Activated CD4-positive, CD25-positive, alpha-beta regulatory T cell treated with anti-CD3 and anti-CD28 coated beads, Interleukin-2, amount 50 U/mL, for 72 hours (primary cell): ENCODE results near the gene IRF4.

ENCODE experiments used
- DNase-seq: peaks from one replicate; pipeline ENCODE4 v3.0.0; 2021

IRF4 gene

DNA sequence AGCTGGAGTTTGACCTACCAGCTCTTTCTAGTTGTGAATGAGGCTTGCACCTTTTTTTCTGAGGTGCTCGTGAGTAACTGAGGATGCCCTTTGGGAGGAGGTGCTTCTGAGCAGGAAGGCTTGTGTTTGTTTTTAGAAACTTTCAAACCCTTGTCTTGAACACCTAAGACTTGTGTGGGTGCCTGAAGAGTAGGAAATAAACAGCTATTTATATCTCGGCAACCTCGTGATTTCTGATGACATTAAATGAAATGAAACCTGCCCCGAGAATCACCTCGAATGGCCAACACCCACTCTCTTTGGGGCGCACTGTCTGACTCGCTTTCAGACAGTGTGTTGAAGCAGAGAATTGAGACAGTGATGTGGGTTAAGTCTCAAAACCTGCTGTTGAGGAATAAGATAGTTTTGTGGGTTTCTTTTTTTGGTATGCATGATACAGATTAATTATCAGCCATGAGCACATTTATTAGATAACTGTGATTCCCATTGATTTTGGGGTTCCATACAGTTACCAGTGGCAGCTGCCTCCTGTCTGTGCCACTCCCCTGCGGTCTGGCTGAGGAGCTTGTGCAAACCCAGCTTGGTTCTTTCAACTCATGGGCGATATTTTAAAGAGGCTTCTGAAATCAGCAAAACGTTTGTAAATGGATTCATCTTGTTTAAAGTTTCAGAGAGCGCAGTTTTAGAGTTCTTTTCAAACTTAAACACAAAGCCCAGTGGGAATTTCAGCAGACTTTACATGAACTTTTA is 8.4 kb downstream of the IRF4 start:
- DNase-seq: no peak

DNA sequence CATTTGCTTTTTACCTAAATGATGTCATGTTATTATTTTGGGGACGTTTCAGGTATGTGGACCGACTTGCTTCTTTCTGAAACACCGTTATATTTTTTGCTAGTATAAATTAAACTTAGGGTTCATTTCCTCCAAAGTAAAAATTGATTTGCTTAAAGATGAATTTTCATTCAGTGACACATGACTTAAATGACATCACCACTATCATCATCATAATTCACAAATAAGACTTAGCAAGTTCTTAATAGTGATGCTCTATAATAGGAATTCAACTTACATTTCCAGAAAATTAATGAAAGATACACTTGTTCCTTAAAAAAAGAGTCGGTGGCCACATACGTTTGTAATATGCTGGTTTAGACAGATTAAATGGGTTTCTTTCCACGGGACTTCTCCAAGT is 9.3 kb downstream of the IRF4 start:
- no peak for DNase-seq

DNA sequence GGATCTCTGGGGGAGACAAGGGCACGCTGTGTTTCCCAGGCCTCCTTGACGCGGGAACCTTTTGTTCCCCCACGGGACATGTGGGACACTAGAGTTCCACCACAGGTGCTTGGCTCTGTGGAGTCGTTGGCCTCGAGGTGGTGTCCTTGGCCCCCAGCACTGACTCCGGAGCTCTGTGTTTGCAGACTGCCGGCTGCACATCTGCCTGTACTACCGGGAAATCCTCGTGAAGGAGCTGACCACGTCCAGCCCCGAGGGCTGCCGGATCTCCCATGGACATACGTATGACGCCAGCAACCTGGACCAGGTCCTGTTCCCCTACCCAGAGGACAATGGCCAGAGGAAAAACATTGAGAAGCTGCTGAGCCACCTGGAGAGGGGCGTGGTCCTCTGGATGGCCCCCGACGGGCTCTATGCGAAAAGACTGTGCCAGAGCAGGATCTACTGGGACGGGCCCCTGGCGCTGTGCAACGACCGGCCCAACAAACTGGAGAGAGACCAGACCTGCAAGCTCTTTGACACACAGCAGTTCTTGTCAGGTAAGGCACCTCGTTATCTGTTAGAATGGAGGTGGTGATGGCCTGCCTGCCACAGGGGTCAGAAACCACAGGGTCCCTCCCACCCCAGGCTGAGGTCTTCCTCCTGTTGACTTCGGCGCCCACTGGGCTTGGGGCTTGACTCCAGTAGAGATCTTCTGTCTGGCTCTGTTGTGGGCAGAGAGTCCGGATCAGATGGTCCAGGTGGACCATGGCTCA is 9.9 kb downstream of the IRF4 start:
- DNase-seq: no peak

DNA sequence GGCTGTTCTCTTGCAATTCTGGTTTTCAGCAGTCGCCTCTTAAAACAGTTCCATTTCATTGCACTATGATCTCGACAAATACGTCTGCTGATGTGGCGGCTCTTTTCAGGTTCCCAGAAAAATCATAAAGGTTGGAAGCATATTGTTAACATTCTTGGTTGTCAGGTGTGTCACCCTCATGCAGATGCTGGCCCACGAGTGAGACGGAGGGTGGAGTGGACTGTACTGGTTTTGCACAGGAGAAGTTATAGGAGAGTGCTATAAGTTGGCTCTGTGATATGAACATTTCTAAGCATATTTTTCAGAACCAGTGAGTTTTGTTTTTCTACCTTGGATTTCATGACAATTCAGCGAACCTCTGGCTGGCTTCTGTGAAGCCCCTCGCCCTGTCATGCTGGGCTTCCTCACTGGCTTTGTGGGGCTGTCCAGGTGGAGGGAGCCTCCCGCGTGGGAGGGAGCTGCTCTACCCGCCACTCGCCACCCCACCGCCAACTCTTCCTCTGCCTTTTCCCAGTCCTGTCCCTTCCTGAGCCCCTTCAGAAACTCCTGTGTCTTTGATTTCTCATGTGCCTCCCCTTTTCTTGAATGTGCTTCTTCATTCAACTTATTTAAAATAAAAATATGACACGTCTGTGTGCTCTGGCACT is 10.6 kb downstream of the IRF4 start:
- no peak for DNase-seq

DNA sequence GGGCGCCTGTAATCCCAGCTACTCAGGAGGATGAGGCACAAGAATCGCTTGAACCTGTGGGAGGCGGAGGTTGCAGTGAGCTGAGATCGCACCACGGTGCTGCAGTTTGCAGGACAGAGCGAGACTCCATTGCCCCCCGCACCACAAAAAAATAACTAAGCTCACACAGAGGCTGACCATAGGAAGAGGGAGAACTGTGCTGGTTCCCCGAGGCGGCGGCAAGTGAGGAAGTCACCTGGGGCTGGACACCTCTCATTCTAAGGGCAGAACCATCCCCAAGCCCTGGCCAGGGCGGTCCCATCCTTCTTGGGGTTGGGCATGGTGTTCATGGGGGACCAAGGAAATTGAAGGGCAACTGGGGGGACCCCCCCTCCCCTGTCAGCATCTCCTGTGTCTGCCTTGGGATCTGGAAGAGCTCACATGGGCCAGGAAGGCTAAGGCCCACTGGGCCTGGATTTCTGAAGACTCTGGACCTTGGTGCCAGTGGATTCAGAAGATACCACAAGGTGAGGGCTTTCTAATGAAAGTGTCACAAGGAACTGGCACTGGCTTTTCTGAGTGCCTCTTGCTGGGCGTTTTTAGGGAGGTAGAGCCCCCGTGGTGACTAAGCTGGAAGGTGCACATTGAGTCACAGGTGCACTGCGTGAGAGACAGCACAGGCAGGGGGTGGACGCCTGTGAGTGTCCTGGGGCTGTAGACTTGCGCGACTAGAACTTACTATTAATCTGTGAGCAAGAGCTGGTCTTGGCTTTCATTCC is 11.5 kb downstream of the IRF4 start:
- DNase-seq: peak; percentile 66

DNA sequence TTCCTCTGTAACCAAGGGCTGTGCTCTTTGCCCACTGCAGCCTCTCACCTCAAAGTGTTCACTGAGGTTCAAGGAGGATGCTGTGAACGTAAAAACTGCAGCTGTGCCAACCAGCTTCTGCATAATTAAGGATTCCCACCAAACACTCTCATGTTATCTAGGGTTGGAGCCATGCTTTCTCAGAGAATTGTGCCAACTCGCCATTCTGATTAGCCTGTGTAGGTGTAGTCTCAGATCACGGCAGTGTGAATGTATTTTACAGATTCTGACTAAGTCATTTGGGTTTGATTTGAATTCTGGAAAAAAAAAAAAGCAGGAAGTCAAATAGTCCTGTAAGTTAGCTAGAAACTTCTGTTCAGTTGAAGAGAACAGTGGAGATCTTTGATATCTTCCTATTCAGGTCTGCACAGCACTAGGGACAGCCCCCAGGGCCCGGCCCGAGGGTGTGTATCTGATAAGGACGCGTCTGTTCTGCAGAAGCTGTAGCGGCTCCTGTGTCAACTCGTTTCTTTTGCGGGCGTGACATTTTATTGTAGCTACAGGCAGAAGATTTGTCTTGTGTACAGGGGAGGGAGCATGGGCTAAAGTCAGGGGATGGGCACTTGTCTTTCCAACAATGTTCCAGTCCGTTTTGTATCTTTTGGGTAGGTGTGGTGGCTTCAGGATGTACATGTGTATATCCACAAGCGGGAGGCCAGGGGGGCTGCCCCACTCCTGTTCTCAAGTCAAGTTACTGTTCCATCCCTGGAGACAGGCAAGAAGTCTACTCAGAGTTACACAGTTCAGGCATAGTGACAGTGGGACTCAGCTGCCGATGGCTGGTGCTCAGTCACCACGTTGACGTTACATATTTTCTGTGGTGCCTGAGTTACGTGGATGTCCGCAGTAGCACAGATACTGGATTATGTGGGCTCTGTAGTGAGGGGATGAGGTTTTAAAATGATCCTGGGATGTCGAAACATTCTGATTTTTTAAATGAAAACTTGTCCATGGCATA is 12.4 kb downstream of the IRF4 start:
- peak; percentile 72 for DNase-seq

DNA sequence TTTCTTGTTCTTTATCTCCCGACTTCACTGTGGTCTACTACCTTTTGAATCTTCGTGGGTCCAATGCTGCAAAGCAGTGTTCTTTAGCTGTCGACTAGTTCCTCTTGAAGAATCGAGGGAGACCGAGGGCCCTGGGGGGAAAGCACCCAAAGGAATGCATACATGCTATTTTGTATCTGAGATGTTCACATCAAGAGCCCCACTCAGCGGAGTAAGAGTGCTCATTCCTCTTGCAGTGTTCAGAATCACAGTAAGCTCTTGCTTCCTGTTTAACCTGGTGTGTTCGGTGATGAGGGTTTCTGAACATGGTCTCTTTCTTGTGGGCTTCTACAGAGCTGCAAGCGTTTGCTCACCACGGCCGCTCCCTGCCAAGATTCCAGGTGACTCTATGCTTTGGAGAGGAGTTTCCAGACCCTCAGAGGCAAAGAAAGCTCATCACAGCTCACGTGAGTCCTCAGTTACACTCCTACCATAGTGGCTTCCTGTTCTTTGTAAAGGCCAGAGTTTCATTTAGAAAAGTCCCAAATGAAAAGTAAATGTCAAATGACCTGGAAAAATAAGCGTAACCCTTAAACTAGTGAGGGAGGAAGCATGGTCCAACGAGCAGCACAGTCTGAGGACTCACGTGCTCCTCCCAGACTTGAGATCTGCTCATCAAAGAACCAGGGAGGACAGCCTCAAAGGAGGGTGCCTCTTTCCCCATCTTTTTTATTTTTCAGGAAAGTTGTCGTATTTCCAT is 13.3 kb downstream of the IRF4 start:
- DNase-seq: peak; percentile 35

DNA sequence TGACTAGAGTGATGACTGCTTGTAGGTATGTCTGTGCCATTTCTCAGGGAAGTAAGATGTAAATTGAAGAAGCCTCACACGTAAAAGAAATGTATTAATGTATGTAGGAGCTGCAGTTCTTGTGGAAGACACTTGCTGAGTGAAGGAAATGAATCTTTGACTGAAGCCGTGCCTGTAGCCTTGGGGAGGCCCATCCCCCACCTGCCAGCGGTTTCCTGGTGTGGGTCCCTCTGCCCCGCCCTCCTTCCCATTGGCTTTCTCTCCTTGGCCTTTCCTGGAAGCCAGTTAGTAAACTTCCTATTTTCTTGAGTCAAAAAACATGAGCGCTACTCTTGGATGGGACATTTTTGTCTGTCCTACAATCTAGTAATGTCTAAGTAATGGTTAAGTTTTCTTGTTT is 16.6 kb downstream of the IRF4 start:
- DNase-seq: no peak

DNA sequence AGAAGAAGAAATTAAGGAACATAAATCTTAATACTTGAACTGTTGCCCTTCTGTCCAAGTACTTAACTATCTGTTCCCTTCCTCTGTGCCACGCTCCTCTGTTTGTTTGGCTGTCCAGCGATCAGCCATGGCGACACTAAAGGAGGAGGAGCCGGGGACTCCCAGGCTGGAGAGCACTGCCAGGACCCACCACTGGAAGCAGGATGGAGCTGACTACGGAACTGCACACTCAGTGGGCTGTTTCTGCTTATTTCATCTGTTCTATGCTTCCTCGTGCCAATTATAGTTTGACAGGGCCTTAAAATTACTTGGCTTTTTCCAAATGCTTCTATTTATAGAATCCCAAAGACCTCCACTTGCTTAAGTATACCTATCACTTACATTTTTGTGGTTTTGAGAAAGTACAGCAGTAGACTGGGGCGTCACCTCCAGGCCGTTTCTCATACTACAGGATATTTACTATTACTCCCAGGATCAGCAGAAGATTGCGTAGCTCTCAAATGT is 17.1 kb downstream of the IRF4 start:
- DNase-seq: no peak

DNA sequence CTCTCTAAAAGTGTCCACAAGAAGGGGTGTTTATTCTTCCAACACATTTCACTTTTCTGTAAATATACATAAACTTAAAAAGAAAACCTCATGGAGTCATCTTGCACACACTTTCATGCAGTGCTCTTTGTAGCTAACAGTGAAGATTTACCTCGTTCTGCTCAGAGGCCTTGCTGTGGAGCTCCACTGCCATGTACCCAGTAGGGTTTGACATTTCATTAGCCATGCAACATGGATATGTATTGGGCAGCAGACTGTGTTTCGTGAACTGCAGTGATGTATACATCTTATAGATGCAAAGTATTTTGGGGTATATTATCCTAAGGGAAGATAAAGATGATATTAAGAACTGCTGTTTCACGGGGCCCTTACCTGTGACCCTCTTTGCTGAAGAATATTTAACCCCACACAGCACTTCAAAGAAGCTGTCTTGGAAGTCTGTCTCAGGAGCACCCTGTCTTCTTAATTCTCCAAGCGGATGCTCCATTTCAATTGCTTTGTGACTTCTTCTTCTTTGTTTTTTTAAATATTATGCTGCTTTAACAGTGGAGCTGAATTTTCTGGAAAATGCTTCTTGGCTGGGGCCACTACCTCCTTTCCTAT is 17.9 kb downstream of the IRF4 start:
- no peak for DNase-seq

DNA sequence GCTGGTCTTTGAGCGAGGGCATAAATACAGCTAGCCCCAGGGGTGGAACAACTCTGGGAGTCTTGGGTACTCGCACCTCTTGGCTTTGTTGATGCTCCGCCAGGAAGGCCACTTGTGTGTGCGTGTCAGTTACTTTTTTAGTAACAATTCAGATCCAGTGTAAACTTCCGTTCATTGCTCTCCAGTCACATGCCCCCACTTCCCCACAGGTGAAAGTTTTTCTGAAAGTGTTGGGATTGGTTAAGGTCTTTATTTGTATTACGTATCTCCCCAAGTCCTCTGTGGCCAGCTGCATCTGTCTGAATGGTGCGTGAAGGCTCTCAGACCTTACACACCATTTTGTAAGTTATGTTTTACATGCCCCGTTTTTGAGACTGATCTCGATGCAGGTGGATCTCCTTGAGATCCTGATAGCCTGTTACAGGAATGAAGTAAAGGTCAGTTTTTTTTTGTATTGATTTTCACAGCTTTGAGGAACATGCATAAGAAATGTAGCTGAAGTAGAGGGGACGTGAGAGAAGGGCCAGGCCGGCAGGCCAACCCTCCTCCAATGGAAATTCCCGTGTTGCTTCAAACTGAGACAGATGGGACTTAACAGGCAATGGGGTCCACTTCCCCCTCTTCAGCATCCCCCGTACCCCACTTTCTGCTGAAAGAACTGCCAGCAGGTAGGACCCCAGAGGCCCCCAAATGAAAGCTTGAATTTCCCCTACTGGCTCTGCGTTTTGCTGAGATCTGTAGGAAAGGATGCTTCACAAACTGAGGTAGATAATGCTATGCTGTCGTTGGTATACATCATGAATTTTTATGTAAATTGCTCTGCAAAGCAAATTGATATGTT is 19.2 kb downstream of the IRF4 start:
- DNase-seq: no peak

DNA sequence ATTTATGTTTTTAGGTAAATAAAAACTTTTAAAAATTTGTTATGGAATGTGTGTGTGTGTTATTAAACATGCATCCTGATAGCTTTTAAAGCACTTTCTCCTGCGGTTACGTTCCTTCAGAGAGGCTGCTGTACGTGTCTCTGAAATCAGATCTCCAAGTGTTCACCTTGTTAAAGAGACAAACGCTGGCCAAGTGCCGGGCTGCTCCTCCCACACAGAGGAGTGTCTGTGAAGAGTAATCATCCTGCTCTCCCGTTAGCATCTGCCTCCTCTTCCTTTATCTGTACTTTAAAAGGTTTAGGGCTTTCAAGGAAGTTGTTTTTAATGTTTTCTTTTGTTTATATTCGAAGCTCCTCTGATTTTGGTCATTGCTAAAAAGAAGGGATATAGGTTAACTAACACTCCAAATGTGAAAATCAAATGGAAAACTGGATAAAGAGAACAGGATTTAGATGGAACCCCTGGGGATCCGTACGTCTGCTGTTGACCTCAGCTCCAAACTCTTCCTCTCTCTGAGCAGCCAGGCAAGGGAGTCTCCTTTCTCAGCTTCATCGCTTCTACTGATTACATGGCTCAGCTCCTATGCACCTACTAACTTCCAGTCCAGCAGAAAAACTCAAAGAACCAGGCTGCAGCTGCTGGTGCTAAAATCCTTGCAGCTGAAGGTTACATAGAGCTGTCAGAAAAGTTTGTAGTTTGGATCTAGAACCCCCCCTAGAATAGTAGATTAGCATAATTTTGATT is 20.0 kb downstream of the IRF4 start:
- DNase-seq: no peak

DNA sequence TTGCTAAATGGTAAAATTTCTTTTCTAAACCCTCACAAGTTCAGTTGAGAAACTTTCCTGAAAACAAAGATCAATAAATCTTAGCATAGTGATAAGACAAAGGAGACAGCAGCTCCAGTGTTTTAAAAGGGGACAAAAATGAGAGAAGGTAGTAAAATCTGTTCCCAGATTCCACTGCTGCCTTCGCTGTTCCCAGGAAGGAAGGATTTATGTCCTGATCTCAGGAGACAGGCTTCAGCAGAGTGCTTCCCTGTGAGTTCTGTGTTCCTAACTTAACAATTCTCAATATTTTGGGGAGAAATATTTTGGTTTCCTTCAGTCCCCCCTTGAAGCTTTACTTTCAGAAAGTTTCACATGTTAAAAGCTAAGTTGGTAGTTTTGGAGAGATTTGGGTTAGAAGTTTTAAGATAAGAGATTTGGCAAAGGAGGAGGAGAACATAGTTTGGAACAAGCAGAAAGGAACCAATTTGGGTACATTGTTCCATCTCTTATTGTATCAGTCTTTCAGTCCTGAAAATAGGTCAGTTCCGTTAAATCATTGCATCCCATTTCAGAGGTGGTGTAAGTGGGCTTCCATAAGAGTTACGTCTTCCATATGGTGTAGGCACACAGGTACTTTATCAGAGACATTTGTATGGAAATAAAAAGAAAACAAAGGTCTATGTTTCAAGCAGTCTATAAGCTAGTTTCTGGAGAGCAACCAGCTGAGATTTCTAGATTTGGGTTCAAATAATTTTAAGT is 20.8 kb downstream of the IRF4 start:
- no peak for DNase-seq

DNA sequence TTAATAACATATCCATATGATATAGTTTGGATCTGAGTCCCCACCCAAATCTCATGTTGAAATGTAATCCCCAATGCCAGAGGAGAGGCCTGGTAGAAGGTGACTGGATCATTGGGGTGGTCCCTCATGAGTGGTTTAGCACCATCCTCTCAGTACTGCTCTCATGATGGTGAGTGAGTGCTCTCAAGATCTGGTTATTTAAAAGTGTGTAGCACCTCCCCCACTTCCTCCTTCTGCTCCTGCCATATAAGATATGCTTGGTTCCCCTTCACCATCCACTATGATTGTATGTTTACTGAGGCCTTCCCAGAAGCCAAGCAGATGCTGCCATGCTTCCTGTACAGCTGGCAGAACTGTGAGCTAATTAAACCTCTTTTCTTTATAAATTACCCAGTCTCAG is 22.9 kb downstream of the IRF4 start:
- no peak for DNase-seq

DNA sequence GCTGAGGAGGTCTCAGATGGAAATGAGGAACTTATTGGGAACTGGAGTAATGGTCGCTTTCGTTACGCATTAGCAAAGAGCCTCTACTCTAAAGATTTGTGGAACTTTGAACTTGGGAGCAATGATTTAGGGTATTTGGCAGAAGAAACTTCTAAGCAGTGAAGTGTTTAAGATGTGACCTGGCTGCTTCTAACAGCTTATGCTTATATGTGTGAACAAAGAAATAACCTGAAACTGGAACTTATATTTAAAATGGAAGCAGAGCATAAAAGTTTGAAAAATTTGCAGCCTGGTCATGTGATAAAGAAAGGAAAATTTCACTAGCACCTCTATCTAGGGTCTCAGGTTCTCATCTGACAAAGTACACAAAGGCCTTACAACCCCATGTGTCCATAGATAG is 23.5 kb downstream of the IRF4 start:
- no peak for DNase-seq

DNA sequence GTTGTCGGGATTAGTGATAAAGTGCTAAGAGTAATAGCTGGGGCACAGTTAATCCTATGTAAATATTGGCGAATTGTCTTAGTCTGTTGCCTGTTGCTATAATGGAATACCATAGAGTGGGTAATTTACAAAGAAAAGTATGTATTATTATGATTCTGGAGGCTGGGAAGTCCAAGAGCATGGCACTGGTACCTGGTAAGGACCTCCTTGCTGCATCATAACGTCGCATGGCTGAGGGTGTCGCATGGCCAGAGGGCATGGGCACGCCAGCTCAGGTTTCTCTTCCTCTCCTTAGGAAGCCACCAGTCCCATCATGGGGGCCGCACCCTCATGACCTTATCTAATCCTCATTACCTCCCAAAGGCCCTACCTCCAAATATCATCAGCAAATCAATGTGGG is 29.7 kb downstream of the IRF4 start:
- DNase-seq: no peak

DNA sequence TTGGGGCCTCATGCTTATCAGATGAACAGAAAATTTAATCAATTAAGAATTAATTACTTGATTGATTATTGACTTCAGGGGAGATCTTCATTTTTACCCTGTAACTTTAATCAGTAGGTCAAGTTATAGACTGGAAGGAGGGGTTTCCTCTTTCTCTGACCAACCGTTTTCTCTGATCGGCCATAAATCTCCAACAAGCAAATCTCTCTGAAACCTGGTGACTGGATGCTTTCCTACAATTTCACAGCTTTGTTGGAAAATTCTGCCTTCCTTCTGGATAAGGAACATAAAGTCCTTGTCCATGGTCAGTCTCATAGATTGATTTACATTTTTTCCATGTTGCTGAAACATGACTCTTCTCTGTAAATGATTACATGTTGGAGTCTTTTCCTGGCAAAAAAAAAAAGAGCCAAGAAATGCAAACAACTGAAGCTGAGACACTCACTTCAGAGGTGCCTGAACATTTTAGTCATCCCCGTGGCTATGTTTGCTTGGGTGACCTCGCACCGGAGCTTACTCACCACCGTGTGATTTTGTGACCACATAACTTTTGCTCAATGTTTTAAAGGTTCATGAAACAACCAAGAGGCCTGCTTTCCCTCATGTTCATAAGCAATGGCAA is 31.0 kb downstream of the IRF4 start:
- DNase-seq: peak; percentile 54
